Neuronal stem cell (in vitro differentiated cells): ENCODE results near the gene KIF26B.

Experiments
- DNase-seq: peaks from one replicate; pipeline ENCODE4 v3.0.0-alpha.2; 2013; ENCODE audit warnings: low spot score
- H2AFZ ChIP-seq: one replicate; pipeline ENCODE4 v1.6.1; 2013; ENCODE audit warnings: mild to moderate bottlenecking, low read length, inconsistent platforms
- H2AK5ac ChIP-seq: 2 replicates; pipeline ENCODE4 v1.6.1; 2013; ENCODE audit warnings: low read depth, mild to moderate bottlenecking, inconsistent platforms, low read length, moderate library complexity, mixed read lengths
- H2BK120ac ChIP-seq: 2 replicates; pipeline ENCODE4 v1.6.1; 2013; ENCODE audit warnings: low read depth, mild to moderate bottlenecking, inconsistent platforms, low read length, moderate library complexity, mixed read lengths
- H2BK12ac ChIP-seq: one replicate; pipeline ENCODE4 v1.6.1; 2013; ENCODE audit warnings: low read length, inconsistent platforms
- H2BK15ac ChIP-seq: 2 replicates; pipeline ENCODE4 v1.6.1; 2013; ENCODE audit warnings: mild to moderate bottlenecking, low read length, inconsistent platforms, mixed read lengths
- H2BK5ac ChIP-seq: one replicate; pipeline ENCODE4 v1.6.1; 2013; ENCODE audit warnings: inconsistent platforms, mild to moderate bottlenecking, low read length, moderate library complexity
- H3K14ac ChIP-seq: one replicate; pipeline ENCODE4 v1.6.1; 2013; ENCODE audit warnings: low read length, inconsistent platforms
- H3K18ac ChIP-seq: 2 replicates; pipeline ENCODE4 v1.6.1; 2013; ENCODE audit warnings: low read length, inconsistent platforms
- H3K23ac ChIP-seq: 2 replicates; pipeline ENCODE4 v1.6.1; 2013; ENCODE audit warnings: low read depth, mild to moderate bottlenecking, mixed read lengths, low read length, inconsistent platforms; ENCODE audit not compliant: poor library complexity
- H3K27ac ChIP-seq: replicated peaks from 3 replicates; pipeline ENCODE4 v1.5.1; 2013; ENCODE audit warnings: low read length, inconsistent platforms
- H3K27me3 ChIP-seq, 3 experiments: 2 replicates each; pipeline ENCODE4 v1.6.1; 2013; ENCODE audit warnings: low read length in 3 of 3, mild to moderate bottlenecking in 2 of 3, inconsistent platforms in 1 of 3, low read depth in 1 of 3, mixed read lengths in 1 of 3, moderate library complexity in 1 of 3; ENCODE audit not compliant: control insufficient read depth in 3 of 3, insufficient read depth in 3 of 3
- H3K36me3 ChIP-seq, 2 donors: replicated peaks in 1 of 2; 2 replicates each; pipeline ENCODE4 v1.6.1; 2013; ENCODE audit warnings: low read length in 2 of 2; ENCODE audit not compliant: control insufficient read depth in 2 of 2, insufficient read depth in 2 of 2
- H3K4ac ChIP-seq: 2 replicates; pipeline ENCODE4 v1.6.1; 2013; ENCODE audit warnings: inconsistent platforms, mild to moderate bottlenecking, low read length, moderate library complexity
- H3K4me1 ChIP-seq, 2 donors: 1 replicate in 1 of 2; 2 replicates in 1 of 2; pipeline ENCODE4 v1.6.1; 2013; ENCODE audit warnings: low read length in 2 of 2, low read depth in 1 of 2; ENCODE audit not compliant: control insufficient read depth in 2 of 2, insufficient read depth in 1 of 2
- H3K4me2 ChIP-seq: one replicate; pipeline ENCODE4 v1.6.1; 2013; ENCODE audit warnings: mild to moderate bottlenecking, low read length, inconsistent platforms; ENCODE audit not compliant: insufficient read depth, poor library complexity, severe bottlenecking
- H3K4me3 ChIP-seq, 2 donors: 2 replicates each; pipeline ENCODE4 v1.5.1; 2013; ENCODE audit warnings: low read length in 2 of 2, mild to moderate bottlenecking in 2 of 2, inconsistent platforms in 1 of 2, moderate library complexity in 1 of 2
- H3K79me1 ChIP-seq: one replicate; pipeline ENCODE4 v1.6.1; 2013; ENCODE audit warnings: low read depth, mild to moderate bottlenecking, inconsistent platforms, low read length, moderate library complexity
- H3K9ac ChIP-seq: one replicate; pipeline ENCODE4 v1.6.1; 2013; ENCODE audit warnings: mild to moderate bottlenecking, low read depth, low read length, inconsistent platforms; ENCODE audit not compliant: poor library complexity
- H3K9me3 ChIP-seq, 2 donors: replicated peaks in 1 of 2; 2 replicates each; pipeline versions ENCODE3 to v1.6.1; 2013; ENCODE audit warnings: low read length in 2 of 2, mild to moderate bottlenecking in 2 of 2, inconsistent platforms in 1 of 2, low read depth in 1 of 2, mixed read lengths in 1 of 2, moderate library complexity in 1 of 2; ENCODE audit not compliant: control insufficient read depth in 2 of 2, insufficient read depth in 1 of 2
- H4K8ac ChIP-seq: one replicate; pipeline ENCODE4 v1.6.1; 2013; ENCODE audit warnings: low read depth, mild to moderate bottlenecking, inconsistent platforms, low read length, moderate library complexity
- H4K91ac ChIP-seq: one replicate; pipeline ENCODE4 v1.6.1; 2013; ENCODE audit warnings: low read length, low read depth, mild to moderate bottlenecking, inconsistent platforms; ENCODE audit not compliant: poor library complexity
- whole genome bisulfite sequencing, 2 donors: extraction: QIAGEN DNeasy Blood & Tissue Kit; methylation state at CpG; one replicate each; pipeline ENCODE4 v1.1.7; 2013; ENCODE audit warnings: missing lambda C conversion rate in 2 of 2, mixed read lengths in 1 of 2; ENCODE audit not compliant: insufficient read length in 2 of 2, insufficient replicate concordance in 1 of 2; ENCODE audit errors: extremely low coverage in 2 of 2; 5-methylcytosine and 5-hydroxymethylcytosine counted together

KIF26B gene

DNA sequence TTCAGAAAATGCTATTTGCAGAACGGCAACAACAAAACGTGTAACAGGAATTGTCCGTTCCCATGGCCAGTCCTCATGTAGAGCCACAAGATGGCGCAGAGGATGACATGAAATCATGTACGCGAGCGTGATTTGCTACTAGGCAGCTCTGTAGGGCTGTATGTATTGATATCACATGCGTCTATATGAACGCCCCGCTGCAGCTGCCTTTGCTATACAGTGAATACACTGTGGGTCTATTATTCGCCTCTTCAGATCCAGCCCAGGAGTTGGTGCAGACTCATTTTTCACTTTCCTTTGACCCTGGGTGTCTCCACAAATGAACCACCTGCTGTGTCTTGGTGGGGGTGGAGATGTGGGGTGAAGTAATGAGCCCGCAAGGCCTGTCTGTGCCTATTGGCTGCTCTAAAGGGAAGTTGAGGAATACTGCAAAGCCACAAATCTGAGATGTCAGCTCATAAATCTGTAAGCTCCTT, 361.5 kb downstream of the KIF26B start:
- no peak for DNase-seq
- no CpG with 5 or more reads among the region's 12 CpGs for WGBS, 2 donors

DNA sequence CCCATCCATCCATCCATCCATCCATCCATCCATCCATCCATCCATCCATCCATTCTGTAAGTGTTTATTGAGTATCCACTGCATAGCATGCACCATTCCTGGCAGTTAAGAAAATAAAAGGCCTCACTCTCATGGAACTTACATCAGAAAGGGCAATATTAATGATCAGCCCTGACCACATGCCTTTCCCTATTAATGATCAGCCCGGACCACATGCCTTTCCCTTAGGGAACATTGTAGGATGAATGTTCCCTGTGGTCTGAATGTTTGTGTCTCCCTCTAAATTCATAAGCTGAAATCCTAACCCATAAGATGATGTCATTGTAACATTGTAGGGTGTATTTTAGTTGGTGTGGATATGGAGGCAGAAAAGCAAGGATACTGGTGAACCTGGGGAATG, 365.8 kb downstream of the KIF26B start:
- Histone ChIP-seq H3K18ac (no peak overlapping the region), H3K9ac (no peak overlapping the region), H2BK5ac (no peak overlapping the region), H3K4me1 (no peaks in the 10 kb centered on the region), H3K36me3 (no peaks in the 10 kb centered on the region), H3K27me3 (no peaks in the 10 kb centered on the region), H2BK15ac (no peak overlapping the region), H2AFZ (no peak overlapping the region), H3K4me3 (no peak overlapping the region), H3K27ac (no peak overlapping the region), H3K4me2 (no peak overlapping the region), H4K8ac (no peak overlapping the region), H4K91ac (no peak overlapping the region), H2BK120ac (no peak overlapping the region), H3K14ac (no peak overlapping the region), H2BK12ac (no peak overlapping the region), H3K23ac (no peak overlapping the region), H3K9me3 (no peaks in the 10 kb centered on the region), H3K79me1 (no peaks in the 10 kb centered on the region), H3K4ac (no peak overlapping the region), H2AK5ac (no peak overlapping the region)
- no CpG with 5 or more reads among the region's 1 CpG for WGBS, 2 donors
- no peak for DNase-seq

More for the DNA sequence above, 361.5 kb downstream of the KIF26B start:
- Histone ChIP-seq H2AK5ac (no peak overlapping the region), H3K36me3 (no peaks in the 10 kb centered on the region), H2BK5ac (no peak overlapping the region), H2BK12ac (no peak overlapping the region), H2BK120ac (no peak overlapping the region), H3K4me2 (no peak overlapping the region), H3K27me3 (no peaks in the 10 kb centered on the region), H3K4me1 (peaks cover 9% of the 10 kb centered on the region in 2 donors), H3K4me3 (no peak overlapping the region), H3K4ac (no peak overlapping the region), H2BK15ac (no peak overlapping the region), H3K9ac (no peak overlapping the region), H4K91ac (no peak overlapping the region), H3K27ac (no peak overlapping the region), H3K18ac (no peak overlapping the region), H2AFZ (no peak overlapping the region), H3K9me3 (no peaks in the 10 kb centered on the region), H3K14ac (no peak overlapping the region), H4K8ac (no peak overlapping the region), H3K23ac (no peak overlapping the region), H3K79me1 (no peaks in the 10 kb centered on the region)

DNA sequence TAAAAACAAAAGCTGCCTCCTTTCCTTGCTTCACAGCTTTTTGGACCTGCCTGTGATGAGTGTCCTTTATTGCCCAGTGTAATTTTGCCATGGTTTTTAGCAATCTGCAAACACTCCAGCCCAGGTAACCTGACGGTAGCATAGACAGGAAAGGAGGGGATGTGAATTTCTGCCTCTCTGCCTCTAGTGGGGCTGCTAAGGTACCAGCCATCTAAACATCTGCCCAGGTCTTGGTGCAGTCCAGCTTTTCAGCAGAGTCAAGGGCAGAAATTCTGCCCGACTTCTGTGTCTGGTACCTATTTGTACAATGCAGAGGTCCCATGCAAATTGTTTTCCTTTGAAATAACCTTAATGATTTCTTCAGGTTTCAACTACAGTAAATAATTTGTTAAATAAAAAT, 371.4 kb downstream of the KIF26B start:
- Histone ChIP-seq H3K36me3 (no peaks in the 10 kb centered on the region), H4K8ac (no peak overlapping the region), H3K4me2 (no peak overlapping the region), H3K9me3 (no peaks in the 10 kb centered on the region), H3K27ac (no peak overlapping the region), H3K9ac (no peak overlapping the region), H3K18ac (no peak overlapping the region), H2BK12ac (no peak overlapping the region), H2BK120ac (no peak overlapping the region), H2AFZ (no peak overlapping the region), H3K4me3 (peak overlapping the region in 1 of 2 donors; percentile 33), H2BK5ac (no peak overlapping the region), H2BK15ac (no peak overlapping the region), H3K79me1 (no peaks in the 10 kb centered on the region), H3K14ac (no peak overlapping the region), H4K91ac (no peak overlapping the region), H3K4me1 (no peaks in the 10 kb centered on the region), H3K23ac (no peak overlapping the region), H3K27me3 (no peaks in the 10 kb centered on the region), H3K4ac (no peak overlapping the region), H2AK5ac (no peak overlapping the region)
- DNase-seq = no peak
- WGBS, 2 donors = no CpG with 5 or more reads among the region's 2 CpGs

DNA sequence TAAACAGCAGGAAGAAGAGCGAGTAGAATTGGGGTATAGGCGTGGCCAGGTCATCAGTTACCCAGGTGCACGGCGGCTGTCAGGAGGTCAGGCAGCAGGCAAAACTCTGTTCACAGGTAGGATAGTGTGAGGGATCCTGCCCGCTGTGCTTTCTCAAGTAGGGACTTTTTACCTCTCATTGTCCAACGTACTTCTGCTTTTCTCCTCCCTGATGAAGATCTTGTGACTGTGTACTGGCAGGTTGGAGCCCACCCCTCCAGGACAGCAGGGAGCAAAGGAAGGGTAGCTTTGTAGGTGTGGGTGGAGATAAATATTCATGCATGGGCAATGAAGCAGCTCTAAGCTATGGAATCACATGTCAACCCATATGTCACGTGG, 373.5 kb downstream of the KIF26B start:
- Histone ChIP-seq H3K9ac (no peak overlapping the region), H3K23ac (no peak overlapping the region), H4K8ac (no peak overlapping the region), H3K79me1 (no peaks in the 10 kb centered on the region), H2AFZ (no peak overlapping the region), H2BK5ac (no peak overlapping the region), H2BK12ac (no peak overlapping the region), H3K18ac (no peak overlapping the region), H2BK15ac (no peak overlapping the region), H2AK5ac (no peak overlapping the region), H2BK120ac (no peak overlapping the region), H3K14ac (no peak overlapping the region), H3K4me2 (no peak overlapping the region), H4K91ac (no peak overlapping the region), H3K4me1 (no peaks in the 10 kb centered on the region), H3K27ac (no peak overlapping the region), H3K9me3 (no peaks in the 10 kb centered on the region), H3K27me3 (no peaks in the 10 kb centered on the region), H3K4ac (no peak overlapping the region), H3K4me3 (no peak overlapping the region), H3K36me3 (no peaks in the 10 kb centered on the region)
- WGBS, 2 donors = no CpG with 5 or more reads among the region's 7 CpGs
- no peak for DNase-seq
